ENCODE data around the gene AP5M1. TPM values are rescaled to one million over a fixed set of nuclear protein-coding genes. Genes with fewer than 3 reads are reported as not detected.

The AP5M1 gene
- total and polyA plus RNA-seq, 2 experiments from 2014 or later: 18.9 to 55.6 TPM

GRCh38 chr14:57314396-57315089 is 45.8 kb downstream of the AP5M1 start:
- H3K4me1 ChIP-seq (ENCODE audit: low read depth): no peaks in the 10 kb centered on the region
- no peak overlapping the region for H3K27ac ChIP-seq
- TF ChIP-seq, protein P1, sequence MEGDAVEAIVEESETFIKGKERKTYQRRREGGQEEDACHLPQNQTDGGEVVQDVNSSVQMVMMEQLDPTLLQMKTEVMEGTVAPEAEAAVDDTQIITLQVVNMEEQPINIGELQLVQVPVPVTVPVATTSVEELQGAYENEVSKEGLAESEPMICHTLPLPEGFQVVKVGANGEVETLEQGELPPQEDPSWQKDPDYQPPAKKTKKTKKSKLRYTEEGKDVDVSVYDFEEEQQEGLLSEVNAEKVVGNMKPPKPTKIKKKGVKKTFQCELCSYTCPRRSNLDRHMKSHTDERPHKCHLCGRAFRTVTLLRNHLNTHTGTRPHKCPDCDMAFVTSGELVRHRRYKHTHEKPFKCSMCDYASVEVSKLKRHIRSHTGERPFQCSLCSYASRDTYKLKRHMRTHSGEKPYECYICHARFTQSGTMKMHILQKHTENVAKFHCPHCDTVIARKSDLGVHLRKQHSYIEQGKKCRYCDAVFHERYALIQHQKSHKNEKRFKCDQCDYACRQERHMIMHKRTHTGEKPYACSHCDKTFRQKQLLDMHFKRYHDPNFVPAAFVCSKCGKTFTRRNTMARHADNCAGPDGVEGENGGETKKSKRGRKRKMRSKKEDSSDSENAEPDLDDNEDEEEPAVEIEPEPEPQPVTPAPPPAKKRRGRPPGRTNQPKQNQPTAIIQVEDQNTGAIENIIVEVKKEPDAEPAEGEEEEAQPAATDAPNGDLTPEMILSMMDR (IDR thresholded peaks at IDR 0.05; ENCODE audit: low read depth, low read length): no peak
- no peaks in the 10 kb centered on the region for H3K36me3 ChIP-seq
- H3K4me3 ChIP-seq: no peak overlapping the region
- no peaks in the 10 kb centered on the region for H3K9me3 ChIP-seq (ENCODE audit: low read depth)
- no peak for DNase-seq (ENCODE audit: low read depth in 1 of 2, low spot score in 1 of 2)
- H3K27me3 ChIP-seq: no peaks in the 10 kb centered on the region

- TF ChIP-seq, protein P1 (IDR thresholded peaks at IDR 0.05; ENCODE audit: low read depth, low read length): peak; percentile 85
- Histone ChIP-seq H3K36me3 (no peaks in the 10 kb centered on the region), H3K9me3 (ENCODE audit: low read depth) (no peaks in the 10 kb centered on the region), H3K27me3 (no peaks in the 10 kb centered on the region), H3K4me3 (no peak overlapping the region), H3K4me1 (ENCODE audit: low read depth) (no peaks in the 10 kb centered on the region), H3K27ac (no peak overlapping the region)
- peak; percentile 85 to 87 for DNase-seq (ENCODE audit: low read depth in 1 of 2, low spot score in 1 of 2)
These were observed 48.6 kb downstream of the AP5M1 start for GRCh38 chr14:57317248-57317833.

DNA sequence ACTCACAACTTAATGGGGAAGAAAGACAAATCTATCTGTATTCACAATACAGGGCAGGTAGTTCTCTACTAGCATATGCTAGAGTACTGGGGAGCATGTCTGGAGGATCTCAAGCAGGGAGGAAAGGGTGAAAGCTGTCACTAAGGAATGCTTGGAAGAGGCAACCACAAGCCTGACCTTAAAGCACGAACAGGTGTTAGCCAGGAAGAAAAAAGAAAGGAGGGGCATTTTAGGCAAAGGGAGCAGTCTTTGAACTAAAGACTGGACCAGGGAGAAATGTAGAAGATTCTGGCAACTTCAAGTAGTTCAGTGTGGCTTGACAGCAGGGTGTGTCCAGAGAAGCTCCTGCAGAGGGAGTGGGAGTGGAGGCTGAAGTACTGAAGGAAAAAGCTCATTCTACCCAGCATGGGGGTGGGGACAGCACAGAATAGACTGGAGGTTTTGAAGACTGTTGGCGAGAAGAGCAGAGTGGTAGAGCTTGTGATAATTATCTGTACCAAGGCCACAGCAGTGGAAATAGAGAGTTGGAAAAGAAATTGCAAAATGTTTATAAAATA is 50.9 kb downstream of the AP5M1 start:
- Histone ChIP-seq H3K9me3 (ENCODE audit: low read depth) (no peaks in the 10 kb centered on the region), H3K36me3 (no peaks in the 10 kb centered on the region), H3K4me1 (ENCODE audit: low read depth) (no peaks in the 10 kb centered on the region), H3K27ac (no peak overlapping the region), H3K27me3 (no peaks in the 10 kb centered on the region), H3K4me3 (no peak overlapping the region)
- TF ChIP-seq, protein P1 (IDR thresholded peaks at IDR 0.05; ENCODE audit: low read depth, low read length): no peak
- DNase-seq (ENCODE audit: low read depth in 1 of 2, low spot score in 1 of 2): peak in 1 of 2 donors; percentile 7

- TF ChIP-seq, protein P1 (IDR thresholded peaks at IDR 0.05; ENCODE audit: low read depth, low read length): no peak
- no peak for DNase-seq (ENCODE audit: low read depth in 1 of 2, low spot score in 1 of 2)
- no peaks in the 10 kb centered on the region for H3K27me3 ChIP-seq
- H3K4me3 ChIP-seq: no peak overlapping the region
- no peaks in the 10 kb centered on the region for H3K4me1 ChIP-seq (ENCODE audit: low read depth)
- H3K9me3 ChIP-seq (ENCODE audit: low read depth): no peaks in the 10 kb centered on the region
- no peak overlapping the region for H3K27ac ChIP-seq
- no peaks in the 10 kb centered on the region for H3K36me3 ChIP-seq
These were observed 55.0 kb downstream of the AP5M1 start for GRCh38 chr14:57323721-57324120.

GRCh38 chr14:57326253-57326652 is 57.5 kb downstream of the AP5M1 start:
- H3K36me3 ChIP-seq: no peaks in the 10 kb centered on the region
- no peak overlapping the region for H3K27ac ChIP-seq
- DNase-seq (ENCODE audit: low read depth in 1 of 2, low spot score in 1 of 2): no peak
- no peaks in the 10 kb centered on the region for H3K4me1 ChIP-seq (ENCODE audit: low read depth)
- no peaks in the 10 kb centered on the region for H3K9me3 ChIP-seq (ENCODE audit: low read depth)
- H3K4me3 ChIP-seq: no peak overlapping the region
- TF ChIP-seq, protein P1 (IDR thresholded peaks at IDR 0.05; ENCODE audit: low read depth, low read length): no peak
- no peaks in the 10 kb centered on the region for H3K27me3 ChIP-seq

Data from cardiac muscle cell (in vitro differentiated cells and primary cell).